Measurements from ENCODE around the gene CINP. TPM values are rescaled to one million over a fixed set of nuclear protein-coding genes. Genes with fewer than 3 reads are reported as not detected.

The CINP gene
- total RNA-seq, 6 experiments from 2014 or later, result 15.2 to 32.3 (median 21.0) TPM

- Histone ChIP-seq H3K36me3 (no peaks in the 10 kb centered on the region), H3K27me3 (no peaks in the 10 kb centered on the region), H3K27ac (no peak overlapping the region), H3K4me1 (no peaks in the 10 kb centered on the region), H3K4me3 (no peak overlapping the region), H3K9me3 (no peaks in the 10 kb centered on the region)
- ATAC-seq, result no peak
- 75% methylated on average over 2 of the region's 2 CpGs for WGBS (ENCODE audit: insufficient coverage, low coverage, low lambda C conversion rate, missing lambda C conversion rate)
- no peak for TF ChIP-seq POLR2A (IDR thresholded peaks at IDR 0.05)
- TF ChIP-seq, protein P1, sequence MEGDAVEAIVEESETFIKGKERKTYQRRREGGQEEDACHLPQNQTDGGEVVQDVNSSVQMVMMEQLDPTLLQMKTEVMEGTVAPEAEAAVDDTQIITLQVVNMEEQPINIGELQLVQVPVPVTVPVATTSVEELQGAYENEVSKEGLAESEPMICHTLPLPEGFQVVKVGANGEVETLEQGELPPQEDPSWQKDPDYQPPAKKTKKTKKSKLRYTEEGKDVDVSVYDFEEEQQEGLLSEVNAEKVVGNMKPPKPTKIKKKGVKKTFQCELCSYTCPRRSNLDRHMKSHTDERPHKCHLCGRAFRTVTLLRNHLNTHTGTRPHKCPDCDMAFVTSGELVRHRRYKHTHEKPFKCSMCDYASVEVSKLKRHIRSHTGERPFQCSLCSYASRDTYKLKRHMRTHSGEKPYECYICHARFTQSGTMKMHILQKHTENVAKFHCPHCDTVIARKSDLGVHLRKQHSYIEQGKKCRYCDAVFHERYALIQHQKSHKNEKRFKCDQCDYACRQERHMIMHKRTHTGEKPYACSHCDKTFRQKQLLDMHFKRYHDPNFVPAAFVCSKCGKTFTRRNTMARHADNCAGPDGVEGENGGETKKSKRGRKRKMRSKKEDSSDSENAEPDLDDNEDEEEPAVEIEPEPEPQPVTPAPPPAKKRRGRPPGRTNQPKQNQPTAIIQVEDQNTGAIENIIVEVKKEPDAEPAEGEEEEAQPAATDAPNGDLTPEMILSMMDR (IDR thresholded peaks at IDR 0.05), result no peak
- no peak for DNase-seq
- intact Hi-C loops (cut with DNase I), result no loop called here
Observed at GRCh38 chr14:102389246-102389645, 26.6 kb upstream of the CINP start.

- H3K4me1 ChIP-seq, result no peaks in the 10 kb centered on the region
- H3K9me3 ChIP-seq, result no peaks in the 10 kb centered on the region
- no peaks in the 10 kb centered on the region for H3K27me3 ChIP-seq
- intact Hi-C loops (cut with DNase I), result no loop called here
- TF ChIP-seq, protein P1 (IDR thresholded peaks at IDR 0.05), result no peak
- no peak for TF ChIP-seq POLR2A (IDR thresholded peaks at IDR 0.05)
- no peak overlapping the region for H3K4me3 ChIP-seq
- no peak for ATAC-seq
- H3K36me3 ChIP-seq, result no peaks in the 10 kb centered on the region
- DNase-seq, result no peak
- no peak overlapping the region for H3K27ac ChIP-seq
Observed at GRCh38 chr14:102387086-102387485, 24.4 kb upstream of the CINP start.

DNA sequence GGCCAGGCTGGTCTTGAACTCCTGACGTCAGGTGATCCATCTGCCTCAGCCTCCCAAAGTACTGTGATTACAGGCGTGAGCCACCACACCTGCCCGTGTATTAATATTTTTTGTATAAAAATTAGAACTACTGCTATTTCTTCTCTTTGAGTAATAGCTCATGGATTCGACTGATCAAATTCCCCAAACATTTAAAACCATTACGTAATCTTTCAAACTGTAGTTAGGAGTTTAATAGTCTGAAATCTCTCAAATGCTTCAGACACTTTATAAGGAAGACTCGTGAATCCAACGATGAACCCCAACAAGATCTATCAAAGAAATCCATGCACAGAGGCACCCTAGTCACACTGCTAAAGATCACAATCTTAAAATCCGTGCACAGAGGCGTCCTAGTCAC lies 16.1 kb upstream of the CINP start:
- intact Hi-C loops (cut with DNase I), result no loop called here
- Histone ChIP-seq H3K36me3 (peaks cover 0 to 4% (median 1%) of the 10 kb centered on the region in 4 donors), H3K4me3 (no peak overlapping the region), H3K27me3 (no peaks in the 10 kb centered on the region), H3K9me3 (no peaks in the 10 kb centered on the region), H3K4me1 (peaks cover 0 to 9% (median 0%) of the 10 kb centered on the region in 4 donors), H3K27ac (no peak overlapping the region)
- DNase-seq, result no peak
- WGBS (ENCODE audit: insufficient coverage, low coverage, low lambda C conversion rate, missing lambda C conversion rate), result 96% methylated on average over 9 of the region's 9 CpGs
- TF ChIP-seq, protein P1 (IDR thresholded peaks at IDR 0.05), result no peak
- no peak for TF ChIP-seq POLR2A (IDR thresholded peaks at IDR 0.05)
- no peak for ATAC-seq

DNA sequence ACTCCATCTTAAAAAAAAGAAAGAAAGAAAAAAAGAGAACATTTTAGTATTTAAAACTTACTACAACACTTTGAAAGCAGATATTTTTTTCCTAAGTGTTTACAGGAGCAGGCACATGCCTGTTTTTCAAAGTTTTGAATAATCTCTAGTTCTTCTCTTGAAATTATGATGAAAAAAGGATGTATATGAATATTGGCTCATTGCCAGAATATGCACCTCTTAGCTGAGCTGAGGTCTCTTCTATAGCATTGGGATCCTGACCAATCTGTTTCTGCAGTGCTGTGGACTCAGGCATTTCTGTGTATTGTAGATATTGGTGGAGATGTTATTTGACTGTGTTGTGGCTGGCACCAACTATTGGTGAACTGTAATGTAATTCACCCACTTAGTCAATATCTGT lies 15.0 kb upstream of the CINP start:
- Histone ChIP-seq H3K36me3 (peaks cover 0 to 4% (median 1%) of the 10 kb centered on the region in 4 donors), H3K4me3 (no peak overlapping the region), H3K27me3 (no peaks in the 10 kb centered on the region), H3K9me3 (no peaks in the 10 kb centered on the region), H3K27ac (no peak overlapping the region), H3K4me1 (peaks cover 0 to 9% (median 0%) of the 10 kb centered on the region in 4 donors)
- no peak for TF ChIP-seq POLR2A (IDR thresholded peaks at IDR 0.05)
- TF ChIP-seq, protein P1 (IDR thresholded peaks at IDR 0.05), result no peak
- ATAC-seq (no peak), DNase-seq (no peak)
- intact Hi-C loops (cut with DNase I), result no loop called here

DNA sequence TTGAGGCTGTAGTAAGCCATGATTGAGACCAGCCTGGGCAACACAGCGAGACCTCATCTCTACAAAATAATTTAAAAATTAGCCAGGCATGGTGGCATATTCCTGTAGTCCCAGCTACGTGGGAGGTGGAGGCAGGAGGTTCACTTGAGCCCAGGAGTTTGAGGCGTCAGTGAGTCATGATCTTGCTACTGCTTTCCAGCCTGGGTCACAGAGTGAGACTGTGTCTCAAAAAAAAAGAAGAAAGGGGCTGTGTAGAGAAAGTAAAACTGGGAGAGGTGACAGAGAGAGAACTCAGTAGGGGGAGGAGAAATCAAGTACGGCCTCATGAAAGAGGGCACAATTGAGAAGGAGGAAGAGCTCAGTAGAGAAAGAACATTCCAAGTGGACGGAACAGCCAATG lies 12.4 kb upstream of the CINP start:
- TF ChIP-seq POLR2A (IDR thresholded peaks at IDR 0.05), result no peak
- TF ChIP-seq, protein P1 (IDR thresholded peaks at IDR 0.05), result no peak
- peaks cover 0 to 2% (median 0%) of the 10 kb centered on the region in 4 donors for H3K36me3 ChIP-seq
- H3K9me3 ChIP-seq, result no peaks in the 10 kb centered on the region
- H3K4me3 ChIP-seq, result no peak overlapping the region
- 95% methylated on average over 2 of the region's 5 CpGs for WGBS (ENCODE audit: insufficient coverage, low coverage, low lambda C conversion rate, missing lambda C conversion rate)
- H3K27me3 ChIP-seq, result no peaks in the 10 kb centered on the region
- intact Hi-C loops (cut with DNase I), result no loop called here
- peaks cover 0 to 9% (median 0%) of the 10 kb centered on the region in 4 donors for H3K4me1 ChIP-seq
- ATAC-seq (no peak), DNase-seq (no peak)
- H3K27ac ChIP-seq, result no peak overlapping the region
